ENCODE measurements around the gene LGALS7B. TPM values are rescaled to one million over a fixed set of nuclear protein-coding genes. Genes with fewer than 3 reads are reported as not detected.
"Not testable (repeated sequence)": the region's sequence is repeated elsewhere in the genome, so short reads cannot be mapped to it uniquely, and the experiment has no call there.

Gene LGALS7B
- total RNA-seq, 2 donors from 2014 or later = not detected

DNA sequence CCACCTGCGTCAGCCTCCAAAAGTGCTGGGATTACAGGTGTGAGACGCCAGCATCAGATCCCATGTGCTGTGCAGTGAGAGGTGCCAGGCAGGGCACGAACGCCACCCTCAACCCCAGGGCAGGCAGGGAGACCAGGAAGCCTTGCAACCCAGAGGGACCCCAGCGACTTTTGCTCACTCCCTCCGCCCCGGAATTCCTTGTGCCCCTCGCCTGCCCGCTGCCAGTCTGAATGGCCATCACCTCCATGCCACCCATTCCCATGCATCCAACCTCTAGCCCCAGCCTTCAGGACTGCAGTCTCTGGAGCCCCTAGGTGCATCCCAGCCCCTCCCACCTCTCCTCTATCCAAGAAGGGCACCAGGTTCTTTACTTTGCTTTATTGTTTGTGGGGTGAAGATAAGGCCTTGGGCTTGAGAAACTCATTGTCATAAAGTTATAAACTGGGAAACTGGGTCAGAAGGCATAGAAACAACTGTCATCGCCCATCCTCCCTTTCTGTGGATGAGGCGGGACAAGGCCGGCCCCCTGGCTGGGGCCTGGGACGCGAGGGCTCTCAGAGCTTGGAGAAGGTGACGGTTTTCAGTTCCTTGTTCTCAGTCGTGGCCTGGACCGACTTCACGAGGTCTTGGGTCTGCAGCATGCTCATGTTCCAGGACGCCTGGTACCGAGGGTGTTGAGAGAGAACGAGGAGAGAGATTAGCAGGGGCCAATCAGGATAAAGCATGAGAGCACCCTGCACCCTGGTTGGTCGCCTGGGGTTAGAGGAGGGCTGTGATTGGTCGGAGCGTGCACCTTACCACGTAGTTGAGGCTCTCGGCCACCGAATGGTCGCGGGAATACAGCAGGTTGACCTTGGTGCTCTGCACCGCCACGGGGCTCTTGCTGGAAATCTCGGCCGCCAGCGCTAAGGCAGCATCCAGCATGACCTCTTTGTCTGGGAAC, 26.3 kb downstream of the LGALS7B start:
- Histone ChIP-seq H3K4me3 (no peak overlapping the region), H3K27me3 (no peaks in the 10 kb centered on the region), H3K27ac (no peak overlapping the region), H3K36me3 (replicated peaks in 1 of 2; ENCODE audit: insufficient read depth in 1 of 2, low read depth in 2 of 2) (peaks cover 0 to 9% of the 10 kb centered on the region in 2 donors), H3K4me1 (peaks cover 22% of the 10 kb centered on the region), H3K9me3 (no peaks in the 10 kb centered on the region)
- DNase-seq (no peak), ATAC-seq (no peak)
- intact Hi-C loops (cut with DNase I) = no loop called here
- 91% methylated on average over 26 to 33 of the region's 34 CpGs for WGBS, 2 donors
- TF ChIP-seq POLR2A (IDR thresholded peaks at IDR 0.05) (no peak), CTCF (IDR thresholded peaks at IDR 0.05) (no peak)

DNA sequence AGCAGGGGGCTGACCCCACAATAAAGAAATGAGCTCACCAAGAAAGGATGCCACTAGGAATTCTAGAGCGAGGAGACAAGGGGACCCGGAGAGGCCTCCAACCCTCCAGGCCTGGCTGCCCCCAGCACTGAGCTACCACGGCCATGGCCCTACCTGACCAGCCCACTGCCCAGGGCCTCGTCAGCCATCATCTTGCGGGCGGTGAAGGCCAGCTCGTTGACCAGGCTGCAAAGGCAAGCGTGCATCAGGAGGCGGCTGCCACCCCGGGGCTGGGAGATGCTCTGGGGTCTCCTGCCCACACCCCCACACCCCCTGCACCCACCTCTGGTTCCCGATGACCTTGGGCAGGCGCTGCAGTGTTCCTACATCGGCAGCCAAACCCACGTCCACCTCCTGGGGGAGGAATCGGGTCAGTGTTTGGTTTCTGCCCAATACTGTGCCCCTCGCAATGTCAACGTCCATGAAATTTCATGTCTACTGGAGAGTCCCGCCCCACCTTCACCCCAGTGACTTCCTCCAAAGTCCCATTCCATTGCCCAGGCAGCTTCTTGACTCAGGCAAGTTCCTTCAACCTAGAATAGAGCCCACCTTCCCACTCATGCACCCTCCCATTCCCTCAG, 27.2 kb downstream of the LGALS7B start:
- TF ChIP-seq POLR2A (IDR thresholded peaks at IDR 0.05) (no peak), CTCF (IDR thresholded peaks at IDR 0.05) (no peak)
- 86 to 89% methylated on average over 7 to 17 of the region's 18 CpGs for WGBS, 2 donors
- H3K27me3 ChIP-seq = no peaks in the 10 kb centered on the region
- no peaks in the 10 kb centered on the region for H3K9me3 ChIP-seq
- DNase-seq = no peak
- no peak overlapping the region for H3K27ac ChIP-seq
- H3K4me1 ChIP-seq = peaks cover 22% of the 10 kb centered on the region
- peaks cover 0 to 9% of the 10 kb centered on the region in 2 donors for H3K36me3 ChIP-seq (replicated peaks in 1 of 2; ENCODE audit: insufficient read depth in 1 of 2, low read depth in 2 of 2)
- intact Hi-C loops (cut with DNase I) = no loop called here
- H3K4me3 ChIP-seq = no peak overlapping the region
- ATAC-seq = no peak

GRCh38 chr19:38817081-38817480, 28.1 kb downstream of the LGALS7B start:
- ATAC-seq (no peak), DNase-seq (no peak)
- TF ChIP-seq CTCF (IDR thresholded peaks at IDR 0.05) (no peak), POLR2A (IDR thresholded peaks at IDR 0.05) (no peak)
- 91 to 94% methylated on average over 7 to 15 of the region's 15 CpGs for WGBS, 2 donors
- peaks cover 22% of the 10 kb centered on the region for H3K4me1 ChIP-seq
- H3K36me3 ChIP-seq (replicated peaks in 1 of 2; ENCODE audit: insufficient read depth in 1 of 2, low read depth in 2 of 2) = peaks cover 0 to 9% of the 10 kb centered on the region in 2 donors
- H3K27ac ChIP-seq = no peak overlapping the region
- H3K27me3 ChIP-seq = no peaks in the 10 kb centered on the region
- no peak overlapping the region for H3K4me3 ChIP-seq
- H3K9me3 ChIP-seq = no peaks in the 10 kb centered on the region
- intact Hi-C loops (cut with DNase I) = no loop called here

DNA sequence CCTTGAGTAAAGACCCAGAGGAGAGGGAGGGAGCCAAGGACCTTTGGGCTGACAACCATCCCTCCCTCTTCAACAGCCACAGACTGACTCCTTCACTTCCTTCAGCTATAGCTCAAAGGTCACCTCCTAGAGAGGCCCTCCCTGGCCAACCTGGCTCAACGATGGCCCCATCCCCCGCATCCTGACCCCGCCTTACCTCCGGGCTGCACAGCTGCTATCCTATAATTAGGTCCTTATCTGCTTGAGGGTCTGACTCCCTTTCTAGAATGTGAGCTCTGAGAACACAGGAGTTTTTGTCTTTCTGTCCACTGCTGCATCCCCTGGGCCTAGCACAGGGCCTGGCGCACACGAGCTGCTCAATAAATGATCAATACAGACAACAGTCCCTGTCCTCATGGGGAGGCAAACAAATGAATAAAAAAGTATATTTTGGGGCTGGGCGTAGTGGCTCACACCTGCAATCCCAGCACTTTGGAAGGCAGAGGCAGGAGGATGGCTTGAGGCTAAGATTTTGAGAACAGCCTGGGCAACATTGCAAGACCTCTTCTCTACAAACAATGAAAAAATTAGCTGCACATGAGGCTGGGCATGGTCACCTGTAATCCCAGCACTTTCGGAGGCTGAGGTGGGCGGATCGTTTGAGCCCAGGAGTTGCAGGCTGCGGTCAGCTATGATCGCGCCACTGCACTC, 30.4 kb downstream of the LGALS7B start:
- peaks cover 0 to 12% of the 10 kb centered on the region in 2 donors for H3K36me3 ChIP-seq (replicated peaks in 1 of 2; ENCODE audit: insufficient read depth in 1 of 2, low read depth in 2 of 2)
- H3K9me3 ChIP-seq = no peaks in the 10 kb centered on the region
- TF ChIP-seq POLR2A (IDR thresholded peaks at IDR 0.05) (no peak), CTCF (IDR thresholded peaks at IDR 0.05) (no peak)
- 68 to 72% methylated on average over 13 of the region's 13 CpGs for WGBS, 2 donors
- DNase-seq = peak in 1 of 4 donors; percentile 18
- no peak overlapping the region for H3K4me3 ChIP-seq
- no peaks in the 10 kb centered on the region for H3K27me3 ChIP-seq
- H3K27ac ChIP-seq = no peak overlapping the region
- intact Hi-C loops (cut with DNase I) = no loop called here
- peaks cover 7% of the 10 kb centered on the region for H3K4me1 ChIP-seq
- peak; percentile 37 for ATAC-seq

DNA sequence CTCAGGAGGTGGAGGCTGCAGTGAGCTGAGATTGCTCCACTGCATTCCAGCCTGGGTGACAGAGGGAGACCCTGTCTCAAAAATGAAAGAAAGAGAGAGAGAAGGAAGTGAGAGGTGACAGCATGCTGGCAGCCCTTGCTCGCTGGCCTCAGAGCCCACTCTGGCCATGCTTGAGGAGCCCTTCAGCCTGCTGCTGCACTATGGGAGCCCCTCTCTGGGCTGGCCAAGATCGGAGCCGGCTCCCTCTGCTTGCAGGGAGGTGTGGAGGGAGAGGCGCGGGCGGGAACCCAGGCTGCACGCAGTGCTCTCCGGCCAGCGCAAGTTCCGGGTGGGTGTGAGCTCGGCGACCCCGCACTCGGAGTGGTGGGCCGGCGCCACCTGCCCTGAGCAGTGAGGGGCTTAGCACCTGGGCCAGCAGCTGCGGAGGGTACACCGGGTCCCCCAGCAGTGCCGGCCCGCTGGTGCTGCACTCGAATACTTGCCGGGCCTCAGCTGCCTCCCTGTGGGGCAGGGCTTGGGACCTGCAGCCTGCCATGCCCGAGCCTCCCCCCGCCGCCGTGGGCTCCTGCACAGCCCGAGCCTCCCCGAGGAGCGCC, 32.3 kb downstream of the LGALS7B start:
- 98 to 100% methylated on average over 1 to 29 of the region's 29 CpGs for WGBS, 2 donors
- H3K4me3 ChIP-seq; intact Hi-C loops (cut with DNase I); H3K27me3 ChIP-seq; H3K4me1 ChIP-seq; ATAC-seq; H3K9me3 ChIP-seq; DNase-seq; H3K36me3 ChIP-seq (replicated peaks in 1 of 2; ENCODE audit: insufficient read depth in 1 of 2, low read depth in 2 of 2); H3K27ac ChIP-seq: not testable (repeated sequence)

DNA sequence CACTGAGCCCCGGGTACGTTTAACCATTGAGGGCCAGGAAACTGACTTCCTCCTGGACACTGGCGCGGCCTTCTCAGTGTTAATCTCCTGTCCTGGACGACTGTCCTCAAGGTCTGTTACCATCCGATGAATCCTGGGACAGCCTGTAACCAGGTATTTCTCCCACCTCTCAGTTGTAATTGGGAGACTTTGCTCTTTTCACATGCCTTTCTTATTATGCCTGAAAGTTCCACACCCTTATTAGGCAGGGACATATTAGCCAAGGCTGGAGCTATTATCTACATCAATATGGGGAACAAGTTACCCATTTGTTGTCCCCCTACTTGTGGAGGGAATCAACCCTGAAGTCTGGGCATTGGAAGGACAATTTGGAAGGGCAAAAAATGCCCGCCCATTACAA, 36.9 kb downstream of the LGALS7B start:
- intact Hi-C loops (cut with DNase I); H3K27ac ChIP-seq; H3K36me3 ChIP-seq (replicated peaks in 1 of 2; ENCODE audit: insufficient read depth in 1 of 2, low read depth in 2 of 2); H3K27me3 ChIP-seq; DNase-seq; H3K9me3 ChIP-seq; H3K4me3 ChIP-seq; ATAC-seq: not testable (repeated sequence)
- 78 to 84% methylated on average over 7 of the region's 7 CpGs for WGBS, 2 donors
- peaks cover 12% of the 10 kb centered on the region for H3K4me1 ChIP-seq
